HepG2 (cell line): ENCODE measurements around the gene DCUN1D3. TPM values are rescaled to one million over a fixed set of nuclear protein-coding genes. Genes with fewer than 3 reads are reported as not detected.

ENCODE experiments used
- ATAC-seq: fragments of 200-7000 bp; cut with Tn5 transposase; 3 replicates; pipeline ENCODE4 v1.9.1; 2020; ENCODE audit warnings: mild to moderate bottlenecking, moderate library complexity
- BruUV-seq: library from RNA; stranded (reverse); fragments of 400-500 nt; replicated peaks from 2 replicates; lab custom pipeline; 2021; lab: Mats Ljungman, UMichigan
- CTCF ChIA-PET: fragments of 300-600 bp; formaldehyde crosslinking; extraction: SDS; loops from one replicate; lab custom pipeline; 2021; ENCODE audit warnings: low total read pairs, inconsistent platforms, low intra/inter-chr PET ratio; lab: Yijun Ruan, JAX
- POLR2A ChIA-PET: fragments of 350-600 bp; sonication (Branson Sonifier 250); formaldehyde crosslinking; loops from one replicate; lab custom pipeline; 2020; ENCODE audit warnings: antibody characterized with exemption, inconsistent platforms; lab: Yijun Ruan, JAX
- DNase-seq: peaks from one replicate; pipeline ENCODE4 v3.0.0-alpha.2; 2015; ENCODE audit warnings: low spot score
- FAIRE-seq: peaks from 3 replicates; lab custom pipeline; 2011; peaks lifted over from hg19 to GRCh38; lab: Jason Lieb, UNC
- H2AFZ ChIP-seq: one replicate; pipeline ENCODE4 v1.6.1; 2011; ENCODE audit warnings: low read length, inconsistent platforms
- H3K27ac ChIP-seq: fragments of 300-600 bp; 3 replicates; pipeline ENCODE4 v1.8.0; 2011; ENCODE audit warnings: mixed run types, mild to moderate bottlenecking, mixed read lengths, low read length, inconsistent platforms; ENCODE audit not compliant: insufficient read depth; ENCODE audit errors: extremely low read length
- H3K27me3 ChIP-seq, 2 experiments: fragments of 200-600 bp in 1 of 2; 2 replicates in 1 of 2; 3 replicates in 1 of 2; pipeline versions ENCODE4 v1.6.0 to v1.8.0; 2011; ENCODE audit warnings: low read length in 2 of 2, mild to moderate bottlenecking in 2 of 2, moderate library complexity in 2 of 2, inconsistent platforms in 1 of 2; ENCODE audit not compliant: insufficient read depth in 2 of 2, control insufficient read depth in 1 of 2
- H3K36me3 ChIP-seq, 2 experiments: fragments of 200-600 bp in 1 of 2; replicated peaks in 1 of 2; 2 replicates in 1 of 2; 3 replicates in 1 of 2; pipeline versions ENCODE4 v1.5.1 to v1.8.0; 2011; ENCODE audit warnings: low read length in 2 of 2, inconsistent platforms in 1 of 2; ENCODE audit not compliant: insufficient read depth in 2 of 2, control insufficient read depth in 1 of 2
- H3K4me1 ChIP-seq: 2 replicates; pipeline ENCODE4 v1.5.1; 2012; ENCODE audit warnings: low read length, inconsistent platforms; ENCODE audit not compliant: insufficient read depth
- H3K4me2 ChIP-seq: 2 replicates; pipeline ENCODE4 v1.6.0; 2011; ENCODE audit warnings: low read depth, low read length, inconsistent platforms
- H3K4me3 ChIP-seq, 3 experiments: fragments of 200-600 bp in 1 of 3; sonication (generic), shearing (Covaris generic) in 1 of 3; replicated peaks in 1 of 3; 2 replicates each; pipeline ENCODE4 v1.5.1; 2011 to 2016; ENCODE audit warnings: low read length in 3 of 3, inconsistent platforms in 2 of 3, low read depth in 2 of 3, mild to moderate bottlenecking in 2 of 3, control low read depth in 1 of 3, mixed read lengths in 1 of 3; ENCODE audit not compliant: insufficient read depth in 1 of 3
- H3K79me2 ChIP-seq: one replicate; pipeline ENCODE4 v1.6.1; 2011; ENCODE audit warnings: low read length, inconsistent platforms; ENCODE audit not compliant: insufficient read depth
- H3K9ac ChIP-seq: 2 replicates; pipeline ENCODE4 v1.6.0; 2011; ENCODE audit warnings: mild to moderate bottlenecking, low read depth, low read length, inconsistent platforms; ENCODE audit not compliant: insufficient read depth
- H3K9me3 ChIP-seq: 2 replicates; pipeline ENCODE4 v1.5.1; 2012; ENCODE audit warnings: mild to moderate bottlenecking, low read length
- H4K20me1 ChIP-seq: 2 replicates; pipeline ENCODE4 v1.6.0; 2011; ENCODE audit warnings: inconsistent platforms, mild to moderate bottlenecking, low read length, moderate library complexity; ENCODE audit not compliant: insufficient read depth
- FUBP1 ChIP-seq: sonication (generic); formaldehyde crosslinking; IDR thresholded peaks from 2 replicates; pipeline ENCODE4 v1.5.1; 2020; ENCODE audit warnings: missing genetic modification reagents, mild to moderate bottlenecking, borderline replicate concordance
- HMGXB4 ChIP-seq, 2 experiments: sonication (generic) in 1 of 2; formaldehyde crosslinking in 1 of 2; IDR thresholded peaks; 2 replicates each; pipeline versions ENCODE4 v1.4.0 to v1.6.1; 2018 to 2020; ENCODE audit warnings: missing genetic modification reagents in 2 of 2, borderline replicate concordance in 1 of 2, low read depth in 1 of 2, mild to moderate bottlenecking in 1 of 2, missing biosample characterization in 1 of 2
- HNF4A ChIP-seq: sonication (generic); formaldehyde crosslinking; IDR thresholded peaks from 2 replicates; pipeline ENCODE4 v1.4.0; 2020; ENCODE audit warnings: missing genetic modification reagents
- HNF4G ChIP-seq, 2 experiments: sonication (generic) in 1 of 2; formaldehyde crosslinking in 1 of 2; IDR thresholded peaks; 2 replicates each; pipeline versions ENCODE4 v1.4.0 to v1.6.1; 2011 to 2020; ENCODE audit warnings: borderline replicate concordance in 2 of 2, low read depth in 2 of 2, mild to moderate bottlenecking in 2 of 2, low read length in 1 of 2, missing genetic modification reagents in 1 of 2, moderate library complexity in 1 of 2
- KDM2A ChIP-seq: sonication (generic); formaldehyde crosslinking; IDR thresholded peaks from 2 replicates; pipeline ENCODE4 v1.4.0; 2020; ENCODE audit warnings: low read depth, missing genetic modification reagents, borderline replicate concordance
- POLR2A ChIP-seq, 2 experiments: IDR thresholded peaks; 2 replicates each; pipeline ENCODE4 v1.6.1; 2011; ENCODE audit warnings: low read depth in 2 of 2, low read length in 2 of 2, mild to moderate bottlenecking in 1 of 2, moderate library complexity in 1 of 2; ENCODE audit not compliant: insufficient read depth in 1 of 2
- ZMYM4 ChIP-seq: sonication (generic); formaldehyde crosslinking; IDR thresholded peaks from 2 replicates; pipeline ENCODE4 v1.8.1; 2023; ENCODE audit warnings: mild to moderate bottlenecking, missing genetic modification reagents
- ZNF260 ChIP-seq: sonication (generic); formaldehyde crosslinking; IDR thresholded peaks from 2 replicates; pipeline ENCODE4 v1.4.0; 2020; ENCODE audit warnings: missing genetic modification reagents, low read depth, mild to moderate bottlenecking, borderline replicate concordance
- ZNF274 ChIP-seq: sonication (generic); formaldehyde crosslinking; IDR thresholded peaks from 2 replicates; pipeline ENCODE4 v1.5.1; 2020; ENCODE audit warnings: mild to moderate bottlenecking, missing genetic modification reagents
- ZNF563 ChIP-seq: sonication (generic); formaldehyde crosslinking; IDR thresholded peaks from 2 replicates; pipeline ENCODE4 v1.8.0; 2022; ENCODE audit warnings: mild to moderate bottlenecking, moderate library complexity, missing genetic modification reagents
- ZNF678 ChIP-seq: sonication (generic); formaldehyde crosslinking; IDR thresholded peaks from 2 replicates; pipeline ENCODE4 v1.4.0; 2020; ENCODE audit warnings: mild to moderate bottlenecking, missing genetic modification reagents
- ZZZ3 ChIP-seq: sonication (generic); formaldehyde crosslinking; IDR thresholded peaks from 2 replicates; pipeline ENCODE4 v1.4.0; 2020; ENCODE audit warnings: missing genetic modification reagents, mild to moderate bottlenecking, borderline replicate concordance
- WGBS: methylation state at CpG from one replicate; pipeline ENCODE4 v1.1.6; 2017; ENCODE audit warnings: low lambda C conversion rate; 5-methylcytosine and 5-hydroxymethylcytosine counted together
- in situ Hi-C: cut with HindIII; loops from 2 replicates; pipeline ENCODE4 v1.10.0; 2017; ENCODE audit warnings: low pct_unique_long_range_greater_than_20kb; ENCODE audit not compliant: extremely low pct_ligation_motif_present
- intact Hi-C: fragments of 100-400 bp; cut with micrococcal nuclease; formaldehyde crosslinking; loops from one replicate; pipeline ENCODE4 v1.10.0; 2022; ENCODE audit not compliant: unreplicated experiment
- polyA plus RNA-seq, 8 experiments: library from polyadenylated mRNA; depleted of rRNA in 3 of 8; stranded (reverse) in 7 of 8; unstranded in 1 of 8; fragments of >200 nt; fragmentation: Illumina TruSeq in 4 of 8; extraction: Trizol in 4 of 8; gene quantifications; 2 replicates each; pipeline versions ENCODE4 v1.2.1 to v1.2.3, GENCODE V29; 2011 to 2016; ENCODE audit warnings: low read depth in 4 of 8, missing spikeins in 1 of 8, mixed read lengths in 1 of 8; ENCODE audit not compliant: insufficient read depth in 1 of 8
- total RNA-seq, 5 experiments: library from RNA; depleted of rRNA; stranded (reverse); fragments of >200 nt; fragmentation: Illumina TruSeq; extraction: Trizol; gene quantifications; 2 replicates each; pipeline ENCODE4 v1.2.3, GENCODE V29; 2016; ENCODE audit warnings: low read depth in 1 of 5
- TF ChIP-seq, protein P1 (sequence below): IDR thresholded peaks from 2 replicates; pipeline ENCODE4 v1.4.0; 2020; ENCODE audit warnings: mild to moderate bottlenecking, missing genetic modification reagents

Gene DCUN1D3
- total and polyA plus RNA-seq, 2 of the 13 experiments (the other 11 are each of a cell fraction or from before 2014, with no cell fraction given) = 5.0 to 19.3 TPM

GRCh38 chr16:20903116-20903898 is 3.1 kb upstream of the DCUN1D3 start:
- Histone ChIP-seq H3K36me3 (no peaks in the 10 kb centered on the region; a peak in 1 of 5 replicates), H2AFZ (no peak overlapping the region), H3K27me3 (no peaks in the 10 kb centered on the region; a peak in 1 of 5 replicates), H3K9ac (no peak overlapping the region), H3K4me3 (no peak overlapping the region), H3K27ac (no peak overlapping the region), H4K20me1 (peaks cover 9% of the 10 kb centered on the region; the same call in 1 of the 2 replicates), H3K79me2 (peaks cover 48% of the 10 kb centered on the region), H3K9me3 (no peaks in the 10 kb centered on the region), H3K4me1 (peaks cover 71% of the 10 kb centered on the region), H3K4me2 (peak overlapping the region; percentile 0; the same call in 1 of the 2 replicates)
- in situ Hi-C loops = no loop called here
- DNase-seq (no peak), ATAC-seq (no peak), FAIRE-seq (no peak)
- intact Hi-C loops = no loop called here
- WGBS = 89% methylated on average over 5 of the region's 5 CpGs
- CTCF ChIA-PET = no interaction called here
- BruUV-seq = no TSS peak
- POLR2A ChIA-PET = no interaction called here
- TF ChIP-seq HMGXB4 (CRISPR knock-in tag; IDR thresholded peaks at IDR 0.05; ENCODE audit: borderline replicate concordance in 1 of 2, low read depth in 1 of 2) (0 out of 4 replicates have a peak, but pooled peaks of 1 of the 2 experiments have one; percentile 30), HNF4G (IDR thresholded peaks at IDR 0.05; ENCODE audit: borderline replicate concordance, low read depth, low read length) (0 out of 2 replicates have a peak, but pooled peaks have one; percentile 11), HNF4G (CRISPR knock-in tag; IDR thresholded peaks at IDR 0.05; ENCODE audit: borderline replicate concordance, low read depth) (no peak), ZNF678 (CRISPR knock-in tag) (0 out of 2 replicates have a peak, but pooled peaks have one; percentile 42), HNF4A (0 out of 2 replicates have a peak, but pooled peaks have one; percentile 10), KDM2A (CRISPR knock-in tag) (0 out of 2 replicates have a peak, but pooled peaks have one; percentile 6), POLR2A (IDR thresholded peaks at IDR 0.05; ENCODE audit: insufficient read depth in 1 of 2, low read depth in 2 of 2, low read length in 2 of 2) (peak in 1 of 2 experiments; percentile 24; a peak in 1 of 4 replicates), ZMYM4 (CRISPR knock-in tag) (no peak), ZNF274 (no peak), ZNF260 (CRISPR knock-in tag) (no peak), ZNF563 (CRISPR knock-in tag) (peak; percentile 94), ZZZ3 (CRISPR knock-in tag) (0 out of 2 replicates have a peak, but pooled peaks have one; percentile 33), FUBP1 (CRISPR knock-in tag) (0 out of 2 replicates have a peak, but pooled peaks have one; percentile 38)
- TF ChIP-seq, protein P1, sequence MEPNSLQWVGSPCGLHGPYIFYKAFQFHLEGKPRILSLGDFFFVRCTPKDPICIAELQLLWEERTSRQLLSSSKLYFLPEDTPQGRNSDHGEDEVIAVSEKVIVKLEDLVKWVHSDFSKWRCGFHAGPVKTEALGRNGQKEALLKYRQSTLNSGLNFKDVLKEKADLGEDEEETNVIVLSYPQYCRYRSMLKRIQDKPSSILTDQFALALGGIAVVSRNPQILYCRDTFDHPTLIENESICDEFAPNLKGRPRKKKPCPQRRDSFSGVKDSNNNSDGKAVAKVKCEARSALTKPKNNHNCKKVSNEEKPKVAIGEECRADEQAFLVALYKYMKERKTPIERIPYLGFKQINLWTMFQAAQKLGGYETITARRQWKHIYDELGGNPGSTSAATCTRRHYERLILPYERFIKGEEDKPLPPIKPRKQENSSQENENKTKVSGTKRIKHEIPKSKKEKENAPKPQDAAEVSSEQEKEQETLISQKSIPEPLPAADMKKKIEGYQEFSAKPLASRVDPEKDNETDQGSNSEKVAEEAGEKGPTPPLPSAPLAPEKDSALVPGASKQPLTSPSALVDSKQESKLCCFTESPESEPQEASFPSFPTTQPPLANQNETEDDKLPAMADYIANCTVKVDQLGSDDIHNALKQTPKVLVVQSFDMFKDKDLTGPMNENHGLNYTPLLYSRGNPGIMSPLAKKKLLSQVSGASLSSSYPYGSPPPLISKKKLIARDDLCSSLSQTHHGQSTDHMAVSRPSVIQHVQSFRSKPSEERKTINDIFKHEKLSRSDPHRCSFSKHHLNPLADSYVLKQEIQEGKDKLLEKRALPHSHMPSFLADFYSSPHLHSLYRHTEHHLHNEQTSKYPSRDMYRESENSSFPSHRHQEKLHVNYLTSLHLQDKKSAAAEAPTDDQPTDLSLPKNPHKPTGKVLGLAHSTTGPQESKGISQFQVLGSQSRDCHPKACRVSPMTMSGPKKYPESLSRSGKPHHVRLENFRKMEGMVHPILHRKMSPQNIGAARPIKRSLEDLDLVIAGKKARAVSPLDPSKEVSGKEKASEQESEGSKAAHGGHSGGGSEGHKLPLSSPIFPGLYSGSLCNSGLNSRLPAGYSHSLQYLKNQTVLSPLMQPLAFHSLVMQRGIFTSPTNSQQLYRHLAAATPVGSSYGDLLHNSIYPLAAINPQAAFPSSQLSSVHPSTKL (CRISPR knock-in tag) = no peak
